ENCODE results near the gene ARFRP1.
A peak's percentile ranks its signal among the peaks of the same experiment; 100 is the strongest.

ARFRP1 gene

DNA sequence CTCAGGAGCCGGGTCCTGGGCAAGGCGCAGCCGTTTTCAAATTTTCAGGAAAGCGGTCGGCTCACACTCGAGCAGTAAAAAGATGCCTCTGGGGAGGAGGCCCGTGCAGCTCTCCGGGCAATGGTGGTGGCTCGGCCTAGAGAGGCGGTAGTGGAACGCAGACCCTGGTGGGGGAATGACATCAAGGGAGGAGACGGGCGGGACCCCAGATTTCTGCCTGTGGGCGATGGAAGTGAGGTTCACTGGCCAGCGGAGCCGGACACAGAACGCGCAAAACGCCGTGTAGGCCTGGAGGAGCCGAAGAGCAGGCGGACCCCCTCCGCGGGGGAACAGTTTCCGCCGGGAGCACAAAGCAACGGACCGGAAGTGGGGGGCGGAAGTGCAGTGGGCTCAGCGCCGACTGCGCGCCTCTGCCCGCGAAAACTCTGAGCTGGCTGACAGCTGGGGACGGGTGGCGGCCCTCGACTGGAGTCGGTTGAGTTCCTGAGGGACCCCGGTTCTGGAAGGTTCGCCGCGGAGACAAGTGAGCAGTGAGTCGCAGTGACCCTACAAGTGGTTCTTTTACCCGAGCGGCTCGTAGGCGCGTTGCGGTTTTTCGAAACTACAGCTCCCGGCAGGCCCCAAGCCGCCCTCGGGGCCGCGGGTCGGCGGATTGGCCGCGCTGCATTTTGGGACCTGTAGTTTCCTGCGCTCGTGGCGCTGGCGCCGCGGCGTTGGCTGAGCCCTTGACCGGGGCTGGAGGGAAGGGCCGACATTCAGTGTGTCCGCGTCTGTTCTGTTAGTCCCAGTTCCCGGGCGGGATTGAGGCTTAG, 49.6 kb downstream of the ARFRP1 start, which contains the start of gene RTEL1:
Gene RTEL1 (plus strand): TSS at position 376 of the 812 bp plus-strand sequence. CDS start 1,091 bp downstream, outside the sequence.
- H3K4me1 ChIP-seq (ENCODE audit: control insufficient read depth in 1 of 2, insufficient read depth in 2 of 2, low read length in 2 of 2), result peaks cover 8 to 20% of the 10 kb centered on the region in 2 experiments
- H4K8ac ChIP-seq (ENCODE audit: low read depth, low read length), result peak within 1 kb of the TSS; percentile 99
- H3K9ac ChIP-seq (ENCODE audit: low read length), result peak within 1 kb of the TSS; percentile 83
- H2AFZ ChIP-seq (ENCODE audit: insufficient read depth, low read length, poor library complexity), result peak within 1 kb of the TSS; percentile 94
- H3K27ac ChIP-seq (ENCODE audit: low read depth, low read length), result peak within 1 kb of the TSS; percentile 28
- peak within 1 kb of the TSS; percentile 9 for H2BK12ac ChIP-seq (ENCODE audit: low read length)
- H3K4me3 ChIP-seq (ENCODE audit: low read depth, low read length), result peak within 1 kb of the TSS; percentile 90
- peaks cover 22 to 25% of the 10 kb centered on the region in 2 experiments for H3K36me3 ChIP-seq (ENCODE audit: control insufficient read depth in 1 of 2, insufficient read depth in 2 of 2, low read length in 2 of 2)
- H3K4ac ChIP-seq (ENCODE audit: low read depth, low read length), result peak within 1 kb of the TSS; percentile 61
- H3K79me1 ChIP-seq (ENCODE audit: low read length), result peaks cover 10% of the 10 kb centered on the region
- peaks cover 4% of the 10 kb centered on the region for H3K79me2 ChIP-seq (ENCODE audit: control insufficient read depth, insufficient read depth, low read length, poor library complexity)
- no peak within 1 kb of the TSS for H3K23ac ChIP-seq (ENCODE audit: low read length)
- H3K4me2 ChIP-seq (ENCODE audit: low read length), result peak within 1 kb of the TSS; percentile 79
- peak within 1 kb of the TSS; percentile 50 for H2AK5ac ChIP-seq (ENCODE audit: low read length)
- H3K18ac ChIP-seq (ENCODE audit: low read length), result peak within 1 kb of the TSS; percentile 84
- peak; percentile 92 to 97 for DNase-seq
- no peaks in the 10 kb centered on the region for H3K27me3 ChIP-seq (ENCODE audit: insufficient read depth, low read length)
- peak within 1 kb of the TSS; percentile 85 for H2BK5ac ChIP-seq (ENCODE audit: low read depth, low read length, poor library complexity)
- no CpG with 5 or more reads among the region's 73 CpGs for WGBS (ENCODE audit: extremely low coverage, insufficient coverage, insufficient read length)
- peak within 1 kb of the TSS; percentile 60 for H4K91ac ChIP-seq (ENCODE audit: low read depth, low read length)
- no peaks in the 10 kb centered on the region for H3K9me3 ChIP-seq (ENCODE audit: insufficient read depth, low read depth, low read length)
- peak within 1 kb of the TSS; percentile 96 for H4K12ac ChIP-seq (ENCODE audit: low read depth, low read length)
- H2BK120ac ChIP-seq (ENCODE audit: insufficient read depth, low read length, poor library complexity), result peak within 1 kb of the TSS; percentile 54
- peak within 1 kb of the TSS; percentile 87 for H3K14ac ChIP-seq (ENCODE audit: low read length)

- peak overlapping the region; percentile 79 for H3K4me2 ChIP-seq (ENCODE audit: low read length)
- H2AFZ ChIP-seq (ENCODE audit: insufficient read depth, low read length, poor library complexity), result peak overlapping the region; percentile 94
- WGBS (ENCODE audit: extremely low coverage, insufficient coverage, insufficient read length), result no CpG with 5 or more reads among the region's 31 CpGs
Measured at GRCh38 chr20:63657260-63657936, 50.4 kb downstream of the ARFRP1 start.

DNA sequence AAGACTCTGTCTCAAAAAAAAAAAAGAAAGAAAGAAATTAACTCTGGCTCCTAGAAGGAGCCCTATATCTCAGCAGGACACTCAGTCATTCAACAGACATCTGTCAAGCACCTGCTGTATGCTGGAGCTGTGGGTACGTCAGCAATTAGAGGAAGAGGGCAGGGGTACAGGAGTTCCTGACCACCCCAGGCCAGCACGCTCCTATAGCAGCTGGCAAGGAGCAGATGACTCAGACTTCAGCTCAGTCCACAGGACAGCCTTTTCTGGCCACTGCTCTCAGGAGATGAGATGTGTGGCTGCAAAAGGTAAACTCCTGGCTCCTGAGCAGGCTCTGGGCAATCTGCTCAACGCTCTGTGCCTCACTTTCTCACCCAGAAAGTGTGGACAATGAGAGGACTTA, 51.3 kb downstream of the ARFRP1 start:
- Histone ChIP-seq H3K27me3 (ENCODE audit: insufficient read depth, low read length) (peaks cover 11% of the 10 kb centered on the region), H3K4ac (ENCODE audit: low read depth, low read length) (no peak overlapping the region), H2BK5ac (ENCODE audit: low read depth, low read length, poor library complexity) (no peak overlapping the region), H3K9ac (ENCODE audit: low read length) (no peak overlapping the region), H3K18ac (ENCODE audit: low read length) (no peak overlapping the region), H3K79me2 (ENCODE audit: control insufficient read depth, insufficient read depth, low read length, poor library complexity) (peaks cover 4% of the 10 kb centered on the region), H3K23ac (ENCODE audit: low read length) (no peak overlapping the region), H2BK120ac (ENCODE audit: insufficient read depth, low read length, poor library complexity) (no peak overlapping the region), H3K79me1 (ENCODE audit: low read length) (peaks cover 10% of the 10 kb centered on the region), H3K9me3 (ENCODE audit: insufficient read depth, low read depth, low read length) (no peaks in the 10 kb centered on the region), H3K27ac (ENCODE audit: low read depth, low read length) (no peak overlapping the region), H2BK12ac (ENCODE audit: low read length) (no peak overlapping the region), H4K91ac (ENCODE audit: low read depth, low read length) (no peak overlapping the region), H3K36me3 (ENCODE audit: control insufficient read depth in 1 of 2, insufficient read depth in 2 of 2, low read length in 2 of 2) (peaks cover 6 to 8% of the 10 kb centered on the region in 2 experiments), H2AK5ac (ENCODE audit: low read length) (no peak overlapping the region), H3K4me1 (ENCODE audit: control insufficient read depth in 1 of 2, insufficient read depth in 2 of 2, low read length in 2 of 2) (peaks cover 18 to 33% of the 10 kb centered on the region in 2 experiments), H4K12ac (ENCODE audit: low read depth, low read length) (no peak overlapping the region), H3K4me3 (ENCODE audit: low read depth, low read length) (no peak overlapping the region), H3K4me2 (ENCODE audit: low read length) (no peak overlapping the region), H2AFZ (ENCODE audit: insufficient read depth, low read length, poor library complexity) (no peak overlapping the region), H3K14ac (ENCODE audit: low read length) (no peak overlapping the region), H4K8ac (ENCODE audit: low read depth, low read length) (no peak overlapping the region)
- no CpG with 5 or more reads among the region's 3 CpGs for WGBS (ENCODE audit: extremely low coverage, insufficient coverage, insufficient read length)
- DNase-seq, result no peak

More at GRCh38 chr20:63657260-63657936, 50.4 kb downstream of the ARFRP1 start:
- Histone ChIP-seq H3K4ac (ENCODE audit: low read depth, low read length) (no peak overlapping the region), H3K4me1 (ENCODE audit: control insufficient read depth in 1 of 2, insufficient read depth in 2 of 2, low read length in 2 of 2) (peaks cover 14 to 27% of the 10 kb centered on the region in 2 experiments), H2BK12ac (ENCODE audit: low read length) (peak overlapping the region; percentile 9), H3K36me3 (ENCODE audit: control insufficient read depth in 1 of 2, insufficient read depth in 2 of 2, low read length in 2 of 2) (peaks cover 15 to 17% of the 10 kb centered on the region in 2 experiments), H2AK5ac (ENCODE audit: low read length) (peak overlapping the region; percentile 24), H2BK120ac (ENCODE audit: insufficient read depth, low read length, poor library complexity) (peak overlapping the region; percentile 48), H4K12ac (ENCODE audit: low read depth, low read length) (peak overlapping the region; percentile 96), H3K23ac (ENCODE audit: low read length) (no peak overlapping the region), H3K27ac (ENCODE audit: low read depth, low read length) (no peak overlapping the region), H3K9ac (ENCODE audit: low read length) (no peak overlapping the region), H3K18ac (ENCODE audit: low read length) (no peak overlapping the region), H3K9me3 (ENCODE audit: insufficient read depth, low read depth, low read length) (no peaks in the 10 kb centered on the region), H3K4me3 (ENCODE audit: low read depth, low read length) (no peak overlapping the region), H4K91ac (ENCODE audit: low read depth, low read length) (peak overlapping the region; percentile 58), H2BK5ac (ENCODE audit: low read depth, low read length, poor library complexity) (no peak overlapping the region), H3K79me2 (ENCODE audit: control insufficient read depth, insufficient read depth, low read length, poor library complexity) (peaks cover 4% of the 10 kb centered on the region), H3K79me1 (ENCODE audit: low read length) (peaks cover 10% of the 10 kb centered on the region), H3K27me3 (ENCODE audit: insufficient read depth, low read length) (peaks cover 4% of the 10 kb centered on the region), H4K8ac (ENCODE audit: low read depth, low read length) (peak overlapping the region; percentile 99), H3K14ac (ENCODE audit: low read length) (no peak overlapping the region)
- DNase-seq, result no peak

DNA sequence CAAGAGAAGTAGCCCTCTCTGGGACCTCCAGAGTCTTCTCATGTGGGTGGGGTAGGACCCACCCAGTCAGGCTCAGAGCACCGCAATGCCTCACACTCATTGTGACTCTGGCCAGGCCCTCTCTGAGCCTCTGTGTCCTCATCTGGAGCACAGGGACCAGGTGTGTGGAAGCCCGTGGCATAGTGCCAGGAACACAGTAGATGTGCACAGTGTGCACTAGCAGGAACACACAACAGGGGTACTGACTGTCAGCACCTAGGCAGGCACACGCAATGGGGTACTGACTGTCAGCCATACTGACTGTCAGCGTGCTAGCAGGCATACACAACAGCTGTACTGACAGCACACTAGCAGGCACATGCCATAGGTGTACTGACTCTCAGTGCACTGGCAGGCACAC, 52.5 kb downstream of the ARFRP1 start:
- Histone ChIP-seq H3K18ac (ENCODE audit: low read length) (no peak overlapping the region), H3K36me3 (ENCODE audit: control insufficient read depth in 1 of 2, insufficient read depth in 2 of 2, low read length in 2 of 2) (no peaks in the 10 kb centered on the region), H3K79me2 (ENCODE audit: control insufficient read depth, insufficient read depth, low read length, poor library complexity) (peaks cover 4% of the 10 kb centered on the region), H2BK120ac (ENCODE audit: insufficient read depth, low read length, poor library complexity) (no peak overlapping the region), H2AFZ (ENCODE audit: insufficient read depth, low read length, poor library complexity) (no peak overlapping the region), H4K91ac (ENCODE audit: low read depth, low read length) (no peak overlapping the region), H3K27ac (ENCODE audit: low read depth, low read length) (no peak overlapping the region), H3K27me3 (ENCODE audit: insufficient read depth, low read length) (peaks cover 11% of the 10 kb centered on the region), H3K9me3 (ENCODE audit: insufficient read depth, low read depth, low read length) (no peaks in the 10 kb centered on the region), H3K4me1 (ENCODE audit: control insufficient read depth in 1 of 2, insufficient read depth in 2 of 2, low read length in 2 of 2) (peaks cover 18 to 33% of the 10 kb centered on the region in 2 experiments), H3K4me2 (ENCODE audit: low read length) (no peak overlapping the region), H3K14ac (ENCODE audit: low read length) (no peak overlapping the region), H2BK5ac (ENCODE audit: low read depth, low read length, poor library complexity) (no peak overlapping the region), H3K79me1 (ENCODE audit: low read length) (peaks cover 10% of the 10 kb centered on the region), H2BK12ac (ENCODE audit: low read length) (no peak overlapping the region), H2AK5ac (ENCODE audit: low read length) (no peak overlapping the region), H3K4me3 (ENCODE audit: low read depth, low read length) (no peak overlapping the region), H4K12ac (ENCODE audit: low read depth, low read length) (no peak overlapping the region), H4K8ac (ENCODE audit: low read depth, low read length) (no peak overlapping the region), H3K4ac (ENCODE audit: low read depth, low read length) (no peak overlapping the region), H3K9ac (ENCODE audit: low read length) (no peak overlapping the region), H3K23ac (ENCODE audit: low read length) (no peak overlapping the region)
- DNase-seq, result no peak
- no CpG with 5 or more reads among the region's 4 CpGs for WGBS (ENCODE audit: extremely low coverage, insufficient coverage, insufficient read length)
